Measurements from ENCODE around the gene VASH1. TPM values are rescaled to one million over a fixed set of nuclear protein-coding genes. Genes with fewer than 3 reads are reported as not detected.

VASH1 gene
- polyA plus RNA-seq, 1 experiment = 4.0 TPM

GRCh38 chr14:76769636-76770292 lies 8.5 kb downstream of the VASH1 start:
- ChIA-PET POLR2A (no interaction called here), CTCF (interaction anchor here (1.2 to 1.3 kb wide), 2 partner anchors 14 to 16 kb away, joined by 3 to 7 read pairs; no protein-coding TSS in a partner anchor)
- no peaks in the 10 kb centered on the region for H3K36me3 ChIP-seq (ENCODE audit: control insufficient read depth, insufficient read depth, low read length)
- TF ChIP-seq CTCF (IDR thresholded peaks at IDR 0.05; ENCODE audit: insufficient read depth, low read depth, low read length) = no peak
- no peaks in the 10 kb centered on the region; the same call in 1 of the 2 replicates for H3K27me3 ChIP-seq (ENCODE audit: control insufficient read depth, insufficient read depth, low read length)
- H3K4me3 ChIP-seq (ENCODE audit: low read depth, low read length) = no peak overlapping the region
- DNase-seq (ENCODE audit: low read depth) = no peak

DNA sequence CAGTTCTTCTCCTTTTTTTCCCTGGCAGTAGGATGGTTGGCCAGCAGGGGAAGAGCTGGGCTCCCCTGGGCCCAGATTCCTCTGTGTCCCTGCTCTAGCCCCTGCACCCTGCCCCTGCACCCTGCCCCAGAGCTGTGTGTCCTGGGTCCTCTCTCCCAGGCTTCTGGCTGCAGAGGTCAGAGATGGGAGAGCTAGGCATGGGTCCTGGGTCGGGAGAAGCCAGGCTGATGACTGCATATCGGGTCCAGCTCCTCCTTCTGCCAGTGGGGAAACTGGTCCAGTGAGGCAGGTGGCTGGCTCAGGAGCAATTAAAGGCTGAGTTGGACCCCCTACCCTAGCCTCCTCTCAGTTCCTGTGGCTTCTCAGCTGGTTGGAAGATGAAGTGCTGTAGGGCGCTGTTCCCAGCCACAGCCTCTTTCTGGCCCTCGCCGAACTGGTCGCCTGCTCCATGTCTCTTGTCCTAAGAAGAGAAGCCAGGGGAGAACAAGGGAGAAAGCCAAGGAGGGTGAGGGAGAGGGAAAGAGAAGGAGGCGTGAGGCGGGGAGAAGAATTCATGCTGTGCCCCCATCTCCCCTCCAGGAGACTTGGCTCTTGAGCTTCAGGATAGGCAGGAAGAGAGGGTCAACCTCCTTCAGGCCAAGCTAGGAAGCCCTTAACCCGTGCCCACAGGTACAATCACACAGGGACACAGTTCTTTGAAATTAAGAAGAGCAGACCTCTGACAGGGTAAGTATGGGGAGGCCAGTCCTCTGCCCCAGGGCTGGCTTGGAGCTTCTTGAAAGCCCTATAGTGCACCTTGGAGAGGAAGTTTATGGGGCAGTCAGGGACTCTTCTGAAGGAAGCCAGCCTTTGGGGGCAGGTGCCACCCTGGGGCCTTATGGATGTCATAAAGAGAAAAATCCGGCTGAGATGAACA lies 9.5 kb downstream of the VASH1 start:
- Histone ChIP-seq H3K4me3 (ENCODE audit: low read depth, low read length) (no peak overlapping the region), H3K27me3 (ENCODE audit: control insufficient read depth, insufficient read depth, low read length) (no peaks in the 10 kb centered on the region), H3K36me3 (ENCODE audit: control insufficient read depth, insufficient read depth, low read length) (no peaks in the 10 kb centered on the region)
- ChIA-PET CTCF (interaction anchor here (1.3 to 1.9 kb wide), 2 partner anchors 15 to 33 kb away, joined by 4 to 7 read pairs; no protein-coding TSS in a partner anchor), POLR2A (interaction anchor here (0.7 kb wide), 1 partner anchor 14 kb away, joined by 3 read pairs; no protein-coding TSS in a partner anchor)
- TF ChIP-seq CTCF (IDR thresholded peaks at IDR 0.05; ENCODE audit: insufficient read depth, low read depth, low read length) = no peak
- no peak for DNase-seq (ENCODE audit: low read depth)

GRCh38 chr14:76771437-76771980 lies 10.2 kb downstream of the VASH1 start:
- ChIA-PET POLR2A (interaction anchor here (0.7 kb wide), 1 partner anchor 14 kb away, joined by 3 read pairs; no protein-coding TSS in a partner anchor), CTCF (interaction anchor here (1.9 to 4.2 kb wide), 2 partner anchors 13 to 34 kb away, joined by 4 to 20 read pairs; no protein-coding TSS in a partner anchor)
- Histone ChIP-seq H3K4me3 (ENCODE audit: low read depth, low read length) (no peak overlapping the region), H3K27me3 (ENCODE audit: control insufficient read depth, insufficient read depth, low read length) (no peaks in the 10 kb centered on the region), H3K36me3 (ENCODE audit: control insufficient read depth, insufficient read depth, low read length) (no peaks in the 10 kb centered on the region)
- no peak for DNase-seq (ENCODE audit: low read depth)
- no peak for TF ChIP-seq CTCF (IDR thresholded peaks at IDR 0.05; ENCODE audit: insufficient read depth, low read depth, low read length)

DNA sequence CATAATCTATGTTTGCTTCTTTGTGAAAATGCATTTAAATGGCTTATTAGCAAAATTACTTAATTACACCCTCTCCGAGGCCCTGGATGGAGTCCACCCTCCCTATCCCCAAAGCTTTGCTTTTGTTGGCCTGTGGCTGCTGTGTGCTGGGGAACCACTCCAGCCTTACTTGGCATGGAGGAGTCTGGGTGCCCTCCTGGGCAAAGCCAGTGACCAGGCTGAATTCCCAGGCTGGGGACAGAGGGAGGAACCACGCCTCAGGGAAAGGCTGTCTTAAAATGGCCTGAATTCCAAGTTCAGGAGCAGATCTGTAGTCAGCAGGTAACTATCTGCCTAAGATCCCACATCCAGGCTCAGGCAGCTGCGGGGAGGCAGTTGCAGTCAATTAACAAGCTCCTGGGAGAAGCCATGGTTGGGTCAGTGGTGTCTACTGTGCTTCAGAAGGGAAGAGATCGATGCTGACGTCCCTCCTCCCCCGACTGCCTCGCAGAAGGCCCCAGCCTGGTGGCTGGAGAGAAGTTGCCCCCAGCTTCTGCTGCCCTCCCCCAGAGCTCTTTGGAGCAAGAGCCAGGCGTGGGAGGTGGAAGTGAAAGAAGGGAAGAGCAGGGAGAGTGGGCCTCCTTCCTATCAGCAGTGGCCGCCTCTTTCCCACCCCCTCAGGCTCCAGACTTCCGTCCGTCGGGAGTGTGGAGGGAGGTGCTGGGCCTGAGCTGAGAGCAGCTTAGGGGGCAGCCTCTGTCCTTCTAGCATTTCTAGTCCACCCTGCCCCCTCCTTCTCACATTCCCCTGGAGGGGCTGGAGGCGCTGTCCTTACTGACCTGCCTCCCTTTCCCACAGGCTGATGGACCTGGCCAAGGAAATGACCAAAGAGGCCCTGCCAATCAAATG lies 11.3 kb downstream of the VASH1 start:
- DNase-seq (ENCODE audit: low read depth) = no peak
- Histone ChIP-seq H3K36me3 (ENCODE audit: control insufficient read depth, insufficient read depth, low read length) (no peaks in the 10 kb centered on the region), H3K4me3 (ENCODE audit: low read depth, low read length) (no peak overlapping the region), H3K27me3 (ENCODE audit: control insufficient read depth, insufficient read depth, low read length) (no peaks in the 10 kb centered on the region)
- ChIA-PET POLR2A (no interaction called here), CTCF (interaction anchor here (1.9 to 4.2 kb wide), 2 partner anchors 12 to 35 kb away, joined by 4 to 20 read pairs; no protein-coding TSS in a partner anchor)
- TF ChIP-seq CTCF (IDR thresholded peaks at IDR 0.05; ENCODE audit: insufficient read depth, low read depth, low read length) = no peak
